Stimulated activated memory B cell treated with anti-CD40 and anti-IgM and Interleukin-4, amounts not matched to agents 10 μg/mL and 1 μg/mL and 100 μg/mL, for 72 hours (primary cell): ENCODE results near the gene SGF29.
"Not testable (repeated sequence)": the region's sequence is repeated elsewhere in the genome, so short reads cannot be mapped to it uniquely, and the experiment has no call there.

Experiments used
- ATAC-seq: fragments of 150-1000 bp; cut with Tn5 transposase; 2 replicates; pipeline ENCODE4 v1.10.0; 2021
- H3K27ac Mint-ChIP-seq: one replicate; pipeline ENCODE4 v1.8.0; 2022; ENCODE audit warnings: mild to moderate bottlenecking, mixed read lengths
- H3K27me3 Mint-ChIP-seq: one replicate; pipeline ENCODE4 v1.8.0; 2022; ENCODE audit warnings: mixed read lengths
- H3K36me3 Mint-ChIP-seq: one replicate; pipeline ENCODE4 v1.8.0; 2022; ENCODE audit warnings: mixed read lengths
- H3K4me1 Mint-ChIP-seq: one replicate; pipeline ENCODE4 v1.8.0; 2022; ENCODE audit warnings: mixed read lengths
- H3K4me3 Mint-ChIP-seq: one replicate; pipeline ENCODE4 v1.8.0; 2022; ENCODE audit warnings: mild to moderate bottlenecking, moderate library complexity, mixed read lengths
- H3K9me3 Mint-ChIP-seq: one replicate; pipeline ENCODE4 v1.8.0; 2022; ENCODE audit warnings: mixed read lengths

The SGF29 gene

DNA sequence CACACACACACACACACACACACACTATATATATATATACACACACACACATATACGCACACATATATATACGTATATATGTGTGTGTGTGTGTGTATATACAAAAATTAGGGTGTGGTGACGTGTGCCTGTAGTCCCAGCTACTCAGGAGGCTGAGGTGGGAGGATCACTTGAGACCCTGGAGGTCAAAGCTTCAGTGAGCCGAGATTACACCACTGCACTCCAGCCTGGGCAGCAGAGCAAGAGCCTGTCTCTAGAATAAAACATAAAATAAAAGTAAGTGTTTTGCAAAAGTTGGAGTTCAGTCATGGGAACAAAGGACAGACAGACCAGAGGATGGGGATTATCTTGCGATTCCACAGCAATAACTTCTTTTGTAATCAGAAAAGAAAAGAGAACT, 25.7 kb upstream of the SGF29 start:
- Mint-ChIP-seq H3K4me1 (peaks cover 17% of the 10 kb centered on the region), H3K4me3 (no peak overlapping the region), H3K27me3 (no peaks in the 10 kb centered on the region), H3K27ac (no peak overlapping the region), H3K9me3 (no peaks in the 10 kb centered on the region), H3K36me3 (no peaks in the 10 kb centered on the region)
- no peak for ATAC-seq

DNA sequence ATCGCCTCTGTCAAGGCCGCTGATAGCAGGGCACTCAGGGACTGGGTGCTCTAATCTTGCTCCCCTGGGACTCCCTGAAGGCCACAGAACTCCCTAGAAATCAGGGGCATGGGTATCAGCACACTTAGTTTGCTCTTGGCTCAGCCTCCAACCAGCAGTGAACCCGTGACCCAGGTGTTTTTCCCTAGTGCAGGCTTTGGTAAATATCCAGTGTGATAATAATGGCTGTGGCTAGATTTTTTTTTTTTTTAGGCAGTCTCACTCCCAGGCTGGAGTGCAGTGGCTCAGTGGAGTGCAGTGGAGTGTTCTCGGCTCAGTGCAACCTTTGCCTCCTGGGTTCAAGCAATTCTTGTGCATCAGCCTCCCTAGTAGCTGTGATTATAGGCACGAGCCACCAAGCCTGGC, 25.3 kb upstream of the SGF29 start:
- H3K27me3 Mint-ChIP-seq: no peaks in the 10 kb centered on the region
- no peak overlapping the region for H3K4me3 Mint-ChIP-seq
- no peak overlapping the region for H3K27ac Mint-ChIP-seq
- H3K4me1 Mint-ChIP-seq: peaks cover 13% of the 10 kb centered on the region
- H3K9me3 Mint-ChIP-seq: no peaks in the 10 kb centered on the region
- no peak for ATAC-seq
- H3K36me3 Mint-ChIP-seq: no peaks in the 10 kb centered on the region

DNA sequence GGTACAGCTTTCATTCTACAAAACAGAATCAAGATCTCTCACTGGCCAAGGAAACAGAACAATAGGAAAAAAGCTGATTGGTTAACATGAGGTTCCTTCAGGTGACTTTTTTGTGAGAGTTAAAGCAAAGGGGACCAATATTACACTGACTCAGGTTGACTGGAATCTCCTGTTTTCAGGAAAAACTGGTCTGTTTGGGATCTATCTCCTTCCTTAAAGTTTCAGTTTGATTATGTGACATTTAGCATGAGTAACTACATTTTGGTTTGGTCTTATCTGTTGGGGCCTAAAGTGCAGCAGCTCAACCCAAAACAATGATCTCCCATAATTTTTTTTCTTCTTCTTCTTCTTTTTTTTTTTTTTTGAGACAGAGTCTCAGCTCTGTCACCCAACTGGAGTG, 24.6 kb upstream of the SGF29 start:
- Mint-ChIP-seq H3K4me3 (no peak overlapping the region), H3K4me1 (peaks cover 13% of the 10 kb centered on the region), H3K27me3 (no peaks in the 10 kb centered on the region), H3K36me3 (no peaks in the 10 kb centered on the region), H3K9me3 (no peaks in the 10 kb centered on the region), H3K27ac (no peak overlapping the region)
- ATAC-seq: no peak

DNA sequence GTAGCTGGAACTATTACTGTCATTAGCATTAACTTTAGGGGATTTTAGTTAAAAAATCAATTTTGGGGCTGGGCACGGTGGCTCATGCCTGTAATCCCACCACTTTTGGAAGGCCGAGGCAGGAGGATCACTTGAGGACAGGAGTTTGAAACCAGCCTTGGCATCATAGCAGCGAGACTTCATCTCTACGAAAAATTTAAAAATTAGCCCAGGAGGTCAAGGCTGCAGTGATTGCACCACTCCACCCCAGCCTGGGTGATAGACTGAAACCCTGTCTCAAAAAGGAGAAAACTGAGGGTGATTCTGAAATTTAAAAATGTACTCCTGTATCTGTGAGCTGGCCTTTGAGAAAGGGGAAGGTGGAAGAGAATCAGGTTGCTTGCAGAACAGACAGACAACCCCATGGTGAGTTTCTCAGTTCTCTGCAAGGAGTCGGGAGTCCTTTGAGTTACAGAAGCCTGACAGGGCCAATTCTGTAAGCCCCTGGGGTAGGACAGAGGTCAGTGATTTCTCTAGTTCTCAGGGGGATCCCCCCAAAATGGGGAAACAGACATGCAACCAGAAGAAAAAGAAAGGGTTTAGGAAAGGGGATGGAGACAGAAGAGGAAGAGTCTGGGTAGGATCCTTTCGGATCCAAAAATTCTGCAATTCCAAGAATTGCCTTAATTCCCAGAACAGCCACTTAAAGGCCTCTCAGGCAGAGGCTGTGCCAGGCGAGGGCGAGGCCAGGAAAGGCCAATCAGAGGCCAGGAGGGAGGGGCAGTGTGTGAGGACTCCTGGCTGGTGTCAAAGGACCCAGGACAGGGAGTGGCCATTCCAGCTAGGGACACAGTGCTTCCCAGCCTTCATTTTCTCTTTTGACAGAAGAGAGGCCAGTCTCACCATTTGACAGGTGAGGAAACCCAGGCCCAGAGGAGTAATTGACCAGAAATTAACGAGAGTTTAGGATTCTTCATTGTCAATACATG, 21.7 kb upstream of the SGF29 start:
- Mint-ChIP-seq H3K27ac (peak overlapping the region; percentile 23), H3K4me1 (peaks cover 15% of the 10 kb centered on the region), H3K36me3 (no peaks in the 10 kb centered on the region), H3K9me3 (no peaks in the 10 kb centered on the region), H3K4me3 (no peak overlapping the region), H3K27me3 (peaks cover 13% of the 10 kb centered on the region)
- peak; percentile 66 for ATAC-seq

DNA sequence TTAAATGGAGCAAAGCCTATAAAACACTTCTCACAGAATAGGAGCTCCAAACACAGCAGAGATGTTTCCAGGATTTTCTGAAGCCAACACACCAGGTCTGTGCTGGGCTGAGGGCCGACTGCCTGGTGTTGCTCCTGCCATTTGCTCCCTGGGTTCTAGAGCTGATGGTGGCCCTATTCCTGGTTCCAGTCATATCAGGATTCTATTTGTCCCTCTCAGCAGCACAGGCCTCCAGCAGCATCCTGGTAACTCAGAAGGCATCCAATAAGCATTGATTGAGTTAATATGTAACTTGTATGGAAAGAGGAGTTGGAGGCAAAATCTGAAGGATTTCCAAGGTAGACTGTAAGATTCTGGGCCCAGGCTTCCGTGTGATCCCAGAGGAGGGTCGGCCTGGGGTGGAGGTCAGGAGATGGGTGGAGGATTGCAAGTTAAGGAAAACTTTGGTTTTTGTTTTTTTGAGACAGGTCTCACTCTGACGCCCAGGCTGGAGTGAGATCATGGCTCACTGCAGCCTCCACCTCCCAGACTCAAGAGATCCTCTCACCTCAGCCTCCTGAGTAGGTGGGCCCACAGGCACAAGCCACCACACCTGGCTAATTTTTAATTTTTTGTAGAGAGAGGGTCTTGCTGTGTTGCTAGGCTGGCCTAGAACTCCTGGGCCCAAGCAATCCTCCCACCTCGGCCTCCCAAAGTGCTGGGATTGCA, 20.6 kb upstream of the SGF29 start:
- H3K36me3 Mint-ChIP-seq: no peaks in the 10 kb centered on the region
- H3K4me1 Mint-ChIP-seq: peaks cover 15% of the 10 kb centered on the region
- no peak overlapping the region for H3K27ac Mint-ChIP-seq
- no peak for ATAC-seq
- peaks cover 23% of the 10 kb centered on the region for H3K27me3 Mint-ChIP-seq
- H3K4me3 Mint-ChIP-seq: no peak overlapping the region
- H3K9me3 Mint-ChIP-seq: no peaks in the 10 kb centered on the region

DNA sequence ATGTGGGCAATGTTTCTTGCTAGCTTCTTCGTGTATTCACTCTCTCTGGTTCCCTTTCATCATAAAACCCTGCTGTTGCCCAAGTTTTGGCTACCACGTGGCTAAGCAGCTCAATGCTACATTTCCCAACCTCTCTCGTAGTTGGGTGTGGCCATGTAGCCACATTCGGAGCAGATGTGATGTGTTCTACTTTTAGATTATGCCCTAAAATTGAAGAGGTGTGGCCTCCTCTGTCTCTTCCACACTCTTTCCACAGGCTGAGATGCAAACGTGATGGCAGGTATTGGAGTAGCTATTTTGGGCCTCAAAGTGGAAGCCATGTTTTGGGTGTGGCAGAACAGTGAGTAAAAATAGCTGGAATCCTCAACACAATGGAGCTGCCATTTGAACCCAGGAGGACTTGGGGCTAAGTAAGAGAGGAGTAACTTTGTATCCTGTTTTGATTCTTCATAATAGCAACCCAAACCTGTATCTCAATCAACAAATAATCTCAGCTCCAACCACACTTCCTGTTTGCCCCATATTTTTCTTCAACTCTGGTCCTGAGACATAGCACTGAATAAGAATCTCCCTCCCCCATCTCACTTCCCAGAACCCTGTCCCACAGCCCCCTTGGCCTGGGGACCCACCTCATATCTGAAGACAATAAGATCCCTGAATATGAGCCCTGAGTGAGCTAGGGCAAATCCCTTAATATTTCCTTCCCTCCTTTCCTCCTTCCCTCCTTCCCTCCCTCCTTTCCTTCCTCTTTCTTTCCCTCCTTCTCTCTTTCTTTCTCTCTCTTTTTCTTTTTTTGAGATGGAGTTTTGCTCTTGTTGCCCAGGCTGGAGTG, 19.0 kb upstream of the SGF29 start:
- no peak overlapping the region for H3K27ac Mint-ChIP-seq
- no peak for ATAC-seq
- no peak overlapping the region for H3K4me3 Mint-ChIP-seq

DNA sequence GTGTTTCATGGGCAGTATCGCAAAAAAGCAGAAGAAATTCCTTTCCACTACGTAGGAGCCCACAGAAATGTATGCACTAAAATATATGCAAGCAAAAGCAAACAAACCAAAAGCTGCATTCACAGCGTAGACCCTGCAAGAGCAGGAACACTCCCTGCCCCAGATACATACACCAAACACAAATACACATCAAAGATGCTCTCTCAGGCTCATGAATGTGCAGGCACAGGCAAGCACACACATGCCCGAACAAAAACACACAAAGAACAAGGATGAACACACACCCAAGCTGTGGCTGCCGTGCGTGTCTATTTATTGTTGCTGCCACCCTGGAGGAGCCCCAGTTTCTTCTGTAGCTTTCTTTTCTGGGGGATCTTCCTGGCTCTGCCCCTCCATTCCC, 16.6 kb upstream of the SGF29 start:
- Mint-ChIP-seq H3K4me3 (no peak overlapping the region), H3K27me3 (peaks cover 42% of the 10 kb centered on the region), H3K36me3 (no peaks in the 10 kb centered on the region), H3K9me3 (no peaks in the 10 kb centered on the region), H3K4me1 (peaks cover 10% of the 10 kb centered on the region), H3K27ac (no peak overlapping the region)
- no peak for ATAC-seq

More for the DNA sequence above, 19.0 kb upstream of the SGF29 start:
- no peaks in the 10 kb centered on the region for H3K36me3 Mint-ChIP-seq
- peaks cover 15% of the 10 kb centered on the region for H3K4me1 Mint-ChIP-seq
- H3K27me3 Mint-ChIP-seq: peaks cover 35% of the 10 kb centered on the region
- H3K9me3 Mint-ChIP-seq: no peaks in the 10 kb centered on the region

DNA sequence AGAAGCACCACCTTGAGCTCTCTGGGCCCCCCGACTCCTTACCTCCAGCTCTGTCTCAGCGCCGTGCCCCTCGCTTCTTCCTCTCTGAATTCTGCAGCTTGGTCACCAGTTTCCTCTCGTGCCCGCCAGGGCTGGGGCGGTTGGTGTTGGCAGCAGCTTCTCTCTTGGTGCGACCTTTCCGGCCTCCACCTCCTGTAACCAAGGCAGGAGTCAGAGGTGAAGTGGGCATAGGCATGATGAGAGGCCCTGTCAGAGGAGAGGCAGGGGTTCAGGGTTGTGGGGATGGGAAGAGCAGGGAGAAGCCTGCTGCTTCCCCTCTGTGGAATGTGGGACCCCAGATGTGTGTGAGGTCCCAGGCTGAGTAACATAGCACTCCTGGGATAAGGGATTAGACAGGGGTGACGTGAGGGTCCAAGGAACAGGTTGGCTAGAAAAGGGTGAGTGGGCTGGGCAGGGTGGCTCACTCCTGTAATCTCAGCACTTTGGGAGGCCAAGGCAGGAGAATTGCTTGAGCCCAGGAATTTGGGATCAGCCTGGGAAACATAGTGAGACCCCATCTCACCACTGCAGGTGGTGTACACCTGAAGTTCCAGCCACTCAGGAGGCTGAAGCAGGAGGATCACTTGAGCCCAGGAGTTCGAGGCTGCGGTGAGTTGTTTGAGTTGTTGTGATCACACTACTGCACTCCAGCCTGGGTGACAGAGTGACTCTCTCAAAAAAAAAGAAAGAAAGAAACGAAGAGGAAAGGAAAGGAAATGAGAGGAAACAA, 15.6 kb upstream of the SGF29 start:
- H3K9me3 Mint-ChIP-seq: no peaks in the 10 kb centered on the region
- no peaks in the 10 kb centered on the region for H3K36me3 Mint-ChIP-seq
- peaks cover 15% of the 10 kb centered on the region for H3K4me1 Mint-ChIP-seq
- peaks cover 53% of the 10 kb centered on the region for H3K27me3 Mint-ChIP-seq
- H3K4me3 Mint-ChIP-seq: no peak overlapping the region
- ATAC-seq: no peak
- H3K27ac Mint-ChIP-seq: no peak overlapping the region

DNA sequence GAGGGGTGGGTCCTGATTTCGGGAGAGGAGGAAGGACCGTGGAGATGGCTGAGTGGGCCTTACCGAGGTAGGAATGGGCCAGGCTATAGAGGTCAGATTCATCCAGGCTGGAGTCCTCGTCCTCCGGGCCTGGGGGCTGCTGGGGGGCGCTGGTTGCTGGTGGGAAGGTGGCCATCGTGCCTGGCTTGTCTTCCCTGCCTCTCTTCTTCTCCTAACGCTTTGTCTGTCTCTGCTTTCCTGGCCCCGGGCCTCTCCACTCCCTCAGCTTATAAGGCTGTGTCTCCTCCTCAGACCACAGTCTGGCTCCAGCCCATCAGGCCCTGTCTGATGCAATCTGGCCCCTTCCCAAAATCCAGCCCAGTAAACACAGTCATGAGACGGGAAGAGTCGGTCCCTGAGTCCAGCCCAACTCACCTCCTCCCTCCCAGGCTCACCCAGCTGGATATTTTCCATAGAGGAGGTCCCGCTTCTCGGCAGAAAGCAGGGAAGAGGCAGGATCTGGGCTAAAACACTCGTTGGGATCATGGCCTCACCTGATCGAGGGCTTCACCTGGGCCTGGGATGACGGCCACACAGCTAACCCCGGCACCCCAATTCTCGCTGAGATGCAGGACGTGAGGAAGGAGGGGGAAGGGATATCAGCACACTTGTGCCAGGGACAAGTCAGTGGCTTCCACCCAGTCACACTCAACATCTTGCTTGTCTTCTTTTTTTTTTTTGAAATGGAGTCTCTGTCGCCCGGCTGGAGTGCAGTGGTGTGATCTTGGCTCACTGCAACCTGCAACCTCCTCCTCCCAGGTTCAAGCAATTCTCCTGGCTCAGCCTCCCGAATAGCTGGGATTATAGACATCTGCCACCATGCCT, 14.8 kb upstream of the SGF29 start, which contains the start of gene NUPR1:
Gene NUPR1 (minus strand): TSS at position 242 of the 864 bp plus-strand sequence. CDS start 67 bp downstream, at position 175.
- Mint-ChIP-seq H3K4me1 (peaks cover 18% of the 10 kb centered on the region), H3K27ac (no peak within 1 kb of the TSS), H3K27me3 (peaks cover 58% of the 10 kb centered on the region), H3K4me3 (no peak within 1 kb of the TSS), H3K9me3 (no peaks in the 10 kb centered on the region), H3K36me3 (no peaks in the 10 kb centered on the region)
- no peak for ATAC-seq

DNA sequence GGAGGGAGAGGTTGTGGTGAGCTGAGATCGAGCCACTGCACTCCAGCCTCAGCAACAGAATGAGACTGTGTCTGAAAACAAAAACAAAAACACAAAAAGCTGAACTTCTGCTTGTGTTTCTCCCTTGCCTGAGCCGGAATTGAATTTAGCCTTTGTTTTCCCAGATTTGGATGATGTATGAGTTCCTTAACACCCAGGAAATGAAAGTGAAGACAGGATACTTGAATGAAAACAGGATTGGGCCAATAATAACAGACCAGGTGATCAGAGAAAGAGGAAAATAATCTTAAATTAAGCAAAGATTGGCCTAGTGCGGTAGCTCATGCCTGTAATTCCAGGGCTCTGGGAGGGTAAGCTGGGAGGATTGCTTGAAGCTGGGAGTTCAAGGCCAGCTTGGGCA, 13.4 kb upstream of the SGF29 start:
- no peak overlapping the region for H3K4me3 Mint-ChIP-seq
- no peaks in the 10 kb centered on the region for H3K36me3 Mint-ChIP-seq
- no peaks in the 10 kb centered on the region for H3K9me3 Mint-ChIP-seq
- H3K27me3 Mint-ChIP-seq: peaks cover 53% of the 10 kb centered on the region
- peaks cover 16% of the 10 kb centered on the region for H3K4me1 Mint-ChIP-seq
- no peak overlapping the region for H3K27ac Mint-ChIP-seq
- ATAC-seq: no peak

DNA sequence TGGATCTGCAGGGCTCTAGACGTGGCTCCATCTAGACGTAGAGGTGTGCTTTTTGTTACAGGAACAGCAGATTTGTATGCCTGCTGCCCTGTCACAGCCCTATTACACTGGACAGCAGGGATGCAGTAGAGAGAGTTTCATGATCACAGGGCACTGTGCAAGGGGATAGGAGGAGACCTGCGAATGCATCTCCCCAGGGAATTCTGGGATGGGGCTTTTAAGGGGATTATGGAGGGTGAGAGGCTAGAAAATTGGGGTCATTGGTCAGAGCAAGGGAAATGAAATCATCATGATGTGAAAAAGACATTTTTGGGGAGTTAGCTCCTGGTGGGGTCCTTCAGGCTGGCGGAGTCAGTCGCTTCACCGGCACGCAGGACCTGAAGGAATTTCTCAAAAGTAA, 11.1 kb upstream of the SGF29 start:
- peaks cover 53% of the 10 kb centered on the region for H3K27me3 Mint-ChIP-seq
- no peaks in the 10 kb centered on the region for H3K9me3 Mint-ChIP-seq
- H3K36me3 Mint-ChIP-seq: no peaks in the 10 kb centered on the region
- H3K4me1 Mint-ChIP-seq: peaks cover 11% of the 10 kb centered on the region
- no peak overlapping the region for H3K4me3 Mint-ChIP-seq
- no peak overlapping the region for H3K27ac Mint-ChIP-seq
- ATAC-seq: no peak

DNA sequence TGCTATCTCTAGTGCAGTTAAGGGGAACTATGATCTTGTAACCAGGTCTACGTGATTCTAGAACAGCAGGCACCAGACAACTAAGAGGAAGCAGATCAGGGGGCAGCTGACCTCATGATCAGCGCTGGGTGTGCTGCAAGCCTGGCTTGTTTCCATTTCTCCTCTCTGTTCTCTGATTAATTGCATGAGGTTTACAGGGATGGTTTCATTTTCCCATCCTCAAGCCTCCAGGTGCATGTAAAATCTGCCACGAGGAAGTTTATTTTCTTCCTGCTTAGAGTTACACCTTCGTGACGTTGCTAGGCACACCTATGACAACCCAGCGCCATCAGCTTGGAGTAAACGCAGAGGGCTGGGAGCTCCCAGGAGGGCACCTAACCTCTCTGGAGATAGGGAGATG, 10.6 kb upstream of the SGF29 start:
- Mint-ChIP-seq H3K27ac (no peak overlapping the region), H3K4me3 (no peak overlapping the region), H3K36me3 (no peaks in the 10 kb centered on the region), H3K4me1 (peaks cover 11% of the 10 kb centered on the region), H3K27me3 (peaks cover 53% of the 10 kb centered on the region), H3K9me3 (no peaks in the 10 kb centered on the region)
- ATAC-seq: peak; percentile 76

DNA sequence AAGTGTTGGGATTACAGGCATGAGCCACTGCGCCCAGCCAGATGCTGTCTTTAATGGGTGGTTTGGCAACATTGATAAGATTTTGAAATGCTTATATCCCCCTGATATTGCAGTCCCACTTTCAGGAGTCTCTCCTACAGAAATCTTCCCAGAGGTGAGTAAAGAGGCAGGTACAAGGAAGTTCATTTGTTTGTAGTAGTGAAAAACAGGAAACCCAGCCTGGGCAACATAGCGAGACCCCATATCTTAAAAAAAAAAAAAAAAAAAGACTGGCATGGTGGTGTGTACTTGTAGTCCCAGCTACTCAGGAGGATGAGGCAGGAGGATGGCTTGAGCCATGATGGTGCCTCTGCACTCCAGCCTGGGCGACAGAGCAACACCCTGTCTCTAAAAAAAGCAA, 8.7 kb upstream of the SGF29 start:
- Mint-ChIP-seq H3K9me3 (no peaks in the 10 kb centered on the region), H3K27me3 (peaks cover 48% of the 10 kb centered on the region), H3K4me1 (peaks cover 11% of the 10 kb centered on the region), H3K4me3 (no peak overlapping the region), H3K36me3 (no peaks in the 10 kb centered on the region), H3K27ac (no peak overlapping the region)
- no peak for ATAC-seq

DNA sequence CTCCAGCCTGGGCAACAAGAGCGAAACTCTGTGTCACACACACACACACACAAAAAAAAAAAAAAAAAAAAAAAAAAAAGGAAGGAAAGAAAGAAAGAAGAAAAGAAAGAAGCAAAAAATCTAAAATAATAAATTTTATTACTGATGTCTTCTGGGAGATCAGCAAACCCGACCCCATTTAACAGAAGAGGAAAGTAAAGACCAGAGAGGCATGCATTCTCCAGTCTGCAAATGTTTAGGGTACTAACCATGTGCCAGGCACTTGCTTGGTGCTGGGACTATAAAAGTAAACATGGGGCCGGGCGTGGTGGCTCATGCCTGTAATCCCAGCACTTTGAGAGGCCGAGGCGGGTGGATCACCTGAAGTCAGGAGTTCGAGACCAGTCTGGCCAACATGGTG, 7.8 kb upstream of the SGF29 start:
- H3K27ac Mint-ChIP-seq, H3K36me3 Mint-ChIP-seq, H3K4me3 Mint-ChIP-seq, H3K9me3 Mint-ChIP-seq, ATAC-seq: not testable (repeated sequence)
- Mint-ChIP-seq H3K4me1 (peaks cover 11% of the 10 kb centered on the region), H3K27me3 (peaks cover 48% of the 10 kb centered on the region)
